ENCODE results near the gene FBXL19. TPM values are rescaled to one million over a fixed set of nuclear protein-coding genes. Genes with fewer than 3 reads are reported as not detected.
A peak's percentile ranks its signal among the peaks of the same experiment; 100 is the strongest.

Gene FBXL19
- total and polyA plus RNA-seq, 9 of the 15 experiments (the other 6 are each of a cell fraction or from before 2014, with no cell fraction given): 0.13 to 48.0 (median 13.5) TPM; not detected in 1

- TF ChIP-seq DMBX1 (CRISPR knock-in tag; IDR thresholded peaks at IDR 0.05; ENCODE audit: borderline replicate concordance): no peak
- no peak for TF ChIP-seq RFX7 (CRISPR knock-in tag; IDR thresholded peaks at IDR 0.05)
- TF ChIP-seq ZFX (CRISPR knock-in tag; IDR thresholded peaks at IDR 0.05): peak; percentile 64
- TF ChIP-seq RB1 (IDR thresholded peaks at IDR 0.05; ENCODE audit: low read depth): 0 out of 2 replicates have a peak, but pooled peaks have one; percentile 65
- TF ChIP-seq ZFP91 (CRISPR knock-in tag; IDR thresholded peaks at IDR 0.05): 0 out of 2 replicates have a peak, but pooled peaks have one; percentile 65
- TF ChIP-seq RHOXF2B (CRISPR knock-in tag; conservative IDR thresholded peaks at IDR 0.05): no peak
- no peak for TF ChIP-seq SNRNP70 (optimal IDR thresholded peaks at IDR 0.05; ENCODE audit: low read depth, low read length)
- no peak for TF ChIP-seq TFE3 (CRISPR knock-in tag; IDR thresholded peaks at IDR 0.05)
- TF ChIP-seq HEY1 (CRISPR knock-in tag; IDR thresholded peaks at IDR 0.05; ENCODE audit: borderline replicate concordance): no peak
- no peak for TF ChIP-seq MCM5 (IDR thresholded peaks at IDR 0.05; ENCODE audit: low read depth)
- no peak for TF ChIP-seq ZNF134 (CRISPR knock-in tag; conservative IDR thresholded peaks at IDR 0.05)
- no peak for TF ChIP-seq ZNF696 (CRISPR knock-in tag; conservative IDR thresholded peaks at IDR 0.05)
- peak; percentile 89; the same call in 1 of the 2 replicates for TF ChIP-seq NKRF (IDR thresholded peaks at IDR 0.05; ENCODE audit: borderline replicate concordance)
- no peak for TF ChIP-seq ATF6 (CRISPR knock-in tag; IDR thresholded peaks at IDR 0.05)
- TF ChIP-seq ZNF324 (CRISPR knock-in tag; IDR thresholded peaks at IDR 0.05): no peak
- TF ChIP-seq BRD4 (IDR thresholded peaks at IDR 0.05): no peak
- TF ChIP-seq ZFP1 (CRISPR knock-in tag; IDR thresholded peaks at IDR 0.05): no peak
- no peak for TF ChIP-seq BHLHE40 (IDR thresholded peaks at IDR 0.05; ENCODE audit: low read length)
- no peak for TF ChIP-seq GABPB1 (CRISPR knock-in tag; IDR thresholded peaks at IDR 0.05)
- TF ChIP-seq ERF (CRISPR knock-in tag; IDR thresholded peaks at IDR 0.05): 0 out of 2 replicates have a peak, but pooled peaks have one; percentile 69
- TF ChIP-seq OTX1 (CRISPR knock-in tag; IDR thresholded peaks at IDR 0.05): no peak
- TF ChIP-seq POLR2AphosphoS5 (IDR thresholded peaks at IDR 0.05; ENCODE audit: control insufficient read depth, insufficient read depth, low read depth, low read length): no peak
- peak; percentile 88 for TF ChIP-seq SMC3 (conservative IDR thresholded peaks at IDR 0.05; ENCODE audit: insufficient read depth, low read depth, low read length)
Observed at GRCh38 chr16:30921748-30922419, 1.5 kb upstream of the FBXL19 start (continued).

Data from K562 (cell line).